SK-N-SH (cell line): ENCODE measurements around the gene WDR53. TPM values are rescaled to one million over a fixed set of nuclear protein-coding genes. Genes with fewer than 3 reads are reported as not detected.

ENCODE experiments used
- CTCF ChIA-PET: fragments of 300-600, 350-600 bp; formaldehyde crosslinking; extraction: SDS; loops from one replicate; lab custom pipeline; 2021; lab: Yijun Ruan, JAX
- POLR2A ChIA-PET: fragments of 350-600 bp; sonication (Branson Sonifier 250); formaldehyde crosslinking; extraction: SDS; loops from one replicate; lab custom pipeline; 2020; ENCODE audit warnings: antibody characterized with exemption, inconsistent platforms; lab: Yijun Ruan, JAX
- DNase-seq: peaks from one replicate; pipeline ENCODE4 v3.0.0; 2012
- H2AFZ ChIP-seq: fragments of 200-600 bp; sonication (generic); 2 replicates; pipeline ENCODE4 v1.8.1; 2016; ENCODE audit warnings: antibody characterized with exemption, mild to moderate bottlenecking, low read depth
- H3F3A ChIP-seq: fragments of 200-600 bp; sonication (generic); replicated peaks from 2 replicates; pipeline ENCODE3; 2016; ENCODE audit warnings: antibody characterized with exemption, mild to moderate bottlenecking; ENCODE audit not compliant: insufficient read depth
- H3K27ac ChIP-seq, 2 experiments: fragments of 200-500 bp in 1 of 2; fragments of 200-600 bp in 1 of 2; sonication (Bioruptor generic) in 1 of 2; sonication (generic), shearing (Covaris generic) in 1 of 2; 2 replicates each; pipeline versions ENCODE4 v1.5.1 to v1.6.1; 2014 to 2016; ENCODE audit warnings: low read depth in 2 of 2, inconsistent platforms in 1 of 2, low read length in 1 of 2, mild to moderate bottlenecking in 1 of 2, mixed read lengths in 1 of 2
- H3K27me3 ChIP-seq: fragments of 200-600 bp; sonication (generic), shearing (Covaris generic); 2 replicates; pipeline ENCODE4 v1.6.1; 2016; ENCODE audit warnings: mixed run types; ENCODE audit not compliant: insufficient read depth
- H3K36me3 ChIP-seq, 2 experiments: fragments of 200-500 bp in 1 of 2; fragments of 200-600 bp in 1 of 2; sonication (Bioruptor generic) in 1 of 2; sonication (generic) in 1 of 2; replicated peaks in 1 of 2; 2 replicates each; pipeline versions ENCODE3 to v1.5.1; 2014 to 2016; ENCODE audit warnings: low read length in 1 of 2, mild to moderate bottlenecking in 1 of 2; ENCODE audit not compliant: insufficient read depth in 2 of 2, control insufficient read depth in 1 of 2
- H3K4me1 ChIP-seq, 2 experiments: fragments of 200-500 bp in 1 of 2; fragments of 200-600 bp in 1 of 2; sonication (Bioruptor generic) in 1 of 2; sonication (generic), shearing (Covaris generic) in 1 of 2; 2 replicates each; pipeline versions ENCODE4 v1.5.1 to v1.6.1; 2014 to 2016; ENCODE audit warnings: low read depth in 1 of 2, low read length in 1 of 2, mixed run types in 1 of 2; ENCODE audit not compliant: insufficient read depth in 2 of 2, control insufficient read depth in 1 of 2
- H3K4me2 ChIP-seq: fragments of 200-600 bp; sonication (generic), shearing (Covaris generic); 2 replicates; pipeline ENCODE4 v1.6.1; 2017; ENCODE audit warnings: mixed run types
- H3K4me3 ChIP-seq, 2 experiments: fragments of 200-500 bp in 1 of 2; fragments of 200-600 bp in 1 of 2; sonication (Bioruptor generic) in 1 of 2; sonication (generic), shearing (Covaris generic) in 1 of 2; 2 replicates each; pipeline versions ENCODE4 v1.5.1 to v1.8.1; 2014 to 2016; ENCODE audit warnings: low read depth in 2 of 2, inconsistent platforms in 1 of 2, low read length in 1 of 2, mild to moderate bottlenecking in 1 of 2, mixed read lengths in 1 of 2, moderate library complexity in 1 of 2
- H3K79me2 ChIP-seq: fragments of 200-600 bp; sonication (generic); 2 replicates; pipeline ENCODE4 v1.8.1; 2017; ENCODE audit warnings: mild to moderate bottlenecking; ENCODE audit not compliant: insufficient read depth
- H3K9ac ChIP-seq: fragments of 200-600 bp; sonication (generic); 2 replicates; pipeline ENCODE4 v1.6.1; 2017; ENCODE audit warnings: mixed run types
- H3K9me2 ChIP-seq: fragments of 200-600 bp; sonication (generic); 2 replicates; pipeline ENCODE4 v1.6.1; 2017; ENCODE audit warnings: mixed run types
- H3K9me3 ChIP-seq: fragments of 200-600 bp; sonication (generic); 2 replicates; pipeline ENCODE4 v1.6.1; 2017; ENCODE audit warnings: mixed run types, mild to moderate bottlenecking, moderate library complexity
- H4K20me1 ChIP-seq: fragments of 200-600 bp; sonication (generic); 2 replicates; pipeline ENCODE4 v1.6.1; 2017; ENCODE audit warnings: mild to moderate bottlenecking, mixed run types; ENCODE audit not compliant: insufficient read depth
- CHD2 ChIP-seq: fragments of 150-350 bp; IDR thresholded peaks from 2 replicates; pipeline ENCODE4 v1.6.1; 2018; ENCODE audit warnings: low read length; ENCODE audit not compliant: partially characterized antibody
- CTCF ChIP-seq: fragments of 200-600 bp; sonication (generic); IDR thresholded peaks from 2 replicates; pipeline ENCODE4 v1.6.1; 2017; ENCODE audit warnings: antibody characterized with exemption, mild to moderate bottlenecking, moderate library complexity
- ELF1 ChIP-seq: IDR thresholded peaks from 2 replicates; pipeline ENCODE4 v1.4.0; 2012
- EZH2phosphoT487 ChIP-seq: fragments of 200-600 bp; sonication (generic); IDR thresholded peaks from 2 replicates; pipeline ENCODE4 v1.6.1; 2017; ENCODE audit warnings: low read depth, mixed run types, mild to moderate bottlenecking, antibody characterized with exemption, moderate library complexity, borderline replicate concordance
- FOXJ3 ChIP-seq: sonication (generic); formaldehyde crosslinking; IDR thresholded peaks from 2 replicates; pipeline ENCODE4 v1.5.1; 2020; ENCODE audit warnings: mild to moderate bottlenecking, missing genetic modification reagents
- FOXM1 ChIP-seq: IDR thresholded peaks from 2 replicates; pipeline ENCODE4 v1.4.0; 2012; ENCODE audit warnings: low read depth, mild to moderate bottlenecking
- GABPA ChIP-seq: IDR thresholded peaks from 2 replicates; pipeline ENCODE4 v1.4.0; 2012; ENCODE audit warnings: low read depth, mild to moderate bottlenecking
- GATA2 ChIP-seq: sonication (generic); formaldehyde crosslinking; IDR thresholded peaks from 2 replicates; pipeline ENCODE4 v1.5.0; 2020; ENCODE audit warnings: mild to moderate bottlenecking, missing genetic modification reagents
- IRF3 ChIP-seq: fragments of 150-350 bp; IDR thresholded peaks from 2 replicates; pipeline ENCODE4 v1.6.1; 2016; ENCODE audit warnings: mild to moderate bottlenecking, low read depth, low read length
- MXI1 ChIP-seq: IDR thresholded peaks from 2 replicates; pipeline ENCODE4 v1.6.1; 2012; ENCODE audit warnings: mild to moderate bottlenecking, low read depth, low read length, improper control_type of control experiment
- NFIC ChIP-seq: IDR thresholded peaks from 2 replicates; pipeline ENCODE4 v1.4.0; 2012; ENCODE audit warnings: borderline replicate concordance
- NRF1 ChIP-seq: IDR thresholded peaks from 2 replicates; pipeline ENCODE4 v1.6.1; 2012; ENCODE audit warnings: low read depth, mild to moderate bottlenecking, low read length
- PBX3 ChIP-seq: IDR thresholded peaks from 2 replicates; pipeline ENCODE4; 2012
- POLR2AphosphoS5 ChIP-seq: IDR thresholded peaks from 2 replicates; pipeline ENCODE4 v1.6.1; 2012; ENCODE audit warnings: low read depth, low read length
- RAD21 ChIP-seq: IDR thresholded peaks from 2 replicates; pipeline ENCODE4 v1.6.1; 2012; ENCODE audit warnings: mild to moderate bottlenecking, low read length
- RCOR1 ChIP-seq: fragments of 150-350 bp; IDR thresholded peaks from 2 replicates; pipeline ENCODE4 v1.6.1; 2017; ENCODE audit warnings: antibody characterized with exemption, low read length
- SIN3A ChIP-seq: IDR thresholded peaks from 2 replicates; pipeline ENCODE4 v1.6.1; 2012; ENCODE audit warnings: low read depth, mild to moderate bottlenecking, low read length, moderate library complexity, borderline replicate concordance
- TAF1 ChIP-seq: IDR thresholded peaks from 2 replicates; pipeline ENCODE4 v1.6.1; 2012; ENCODE audit warnings: low read depth, mild to moderate bottlenecking, low read length, moderate library complexity, borderline replicate concordance
- YY1 ChIP-seq: IDR thresholded peaks from 2 replicates; pipeline ENCODE4 v1.4.0; 2012; ENCODE audit warnings: low read depth, mild to moderate bottlenecking
- WGBS: methylation state at CpG from one replicate; pipeline ENCODE4 v1.1.6; 2017; ENCODE audit warnings: low lambda C conversion rate; 5-methylcytosine and 5-hydroxymethylcytosine counted together
- polyA plus RNA-seq, 3 experiments: library from polyadenylated mRNA; depleted of rRNA; stranded (reverse); fragments of >200 nt; gene quantifications; 2 replicates each; pipeline ENCODE4 v1.2.3, GENCODE V29; 2012
- TF ChIP-seq, protein P1 (sequence below): IDR thresholded peaks from 2 replicates; pipeline ENCODE4 v1.6.1; 2012; ENCODE audit warnings: mild to moderate bottlenecking, low read depth, low read length, moderate library complexity
- TF ChIP-seq, protein P2 (sequence below): IDR thresholded peaks from 2 replicates; pipeline ENCODE4 v1.4.0; 2012; ENCODE audit warnings: low read depth

Gene WDR53
- 7.0 and 9.3 TPM in 2 replicates for polyA plus RNA-seq (2012; rRNA removed)
- polyA plus RNA-seq (2012; cell fraction: cytosol; rRNA removed) = 9.7 and 12.1 TPM in 2 replicates
- polyA plus RNA-seq (2012; cell fraction: nucleus; rRNA removed) = 6.3 and 7.2 TPM in 2 replicates

GRCh38 chr3:196568246-196569002 lies at the start of gene WDR53, which contains the start of gene FBXO45:
Gene WDR53 (minus strand): TSS chr3:196568554. CDS start chr3:196561475, 7,079 bp downstream.
Gene FBXO45 (plus strand): TSS chr3:196568660. CDS start chr3:196568985, 325 bp downstream.
- no peaks in the 10 kb centered on the region for H3K9me2 ChIP-seq
- peak within 1 kb of the TSS; percentile 98 for H3K4me2 ChIP-seq
- 3% methylated on average over 21 of the region's 87 CpGs for WGBS
- H3K27ac ChIP-seq = peak within 1 kb of the TSS; percentile 66 to 69; a peak in 3 of 4 replicates
- H3K9me3 ChIP-seq = no peaks in the 10 kb centered on the region
- ChIA-PET POLR2A (interaction anchor here (0.7 to 1.4 kb wide), 3 partner anchors 16 to 281 kb away, joined by 3 to 4 read pairs (median 3); partner anchors contain the start of genes CEP19, PCYT1A and PIGX), CTCF (interaction anchor here (1.1 to 1.5 kb wide), 2 partner anchors 15 to 39 kb away, joined by 3 to 4 read pairs; no protein-coding TSS in a partner anchor)
- H3K4me1 ChIP-seq = peaks cover 6 to 11% of the 10 kb centered on the region in 2 experiments; a peak in 3 of 4 replicates
- H3K36me3 ChIP-seq = no peaks in the 10 kb centered on the region
- H2AFZ ChIP-seq = peak within 1 kb of the TSS; percentile 99
- H3F3A ChIP-seq = peaks cover 15% of the 10 kb centered on the region
- no peaks in the 10 kb centered on the region for H4K20me1 ChIP-seq
- no peaks in the 10 kb centered on the region for H3K27me3 ChIP-seq
- TF ChIP-seq FOXJ3 (CRISPR knock-in tag) = no peak
- TF ChIP-seq TAF1 = peak; percentile 81
- TF ChIP-seq CTCF = no peak
- 0 out of 2 replicates have a peak, but pooled peaks have one; percentile 16 for TF ChIP-seq IRF3
- TF ChIP-seq POLR2AphosphoS5 = peak; percentile 85
- TF ChIP-seq PBX3 = peak; percentile 24; the same call in 1 of the 2 replicates
- TF ChIP-seq GATA2 (CRISPR knock-in tag) = no peak
- TF ChIP-seq NFIC = no peak
- no peak for TF ChIP-seq RCOR1
- TF ChIP-seq FOXM1 = no peak
- TF ChIP-seq, protein P1, sequence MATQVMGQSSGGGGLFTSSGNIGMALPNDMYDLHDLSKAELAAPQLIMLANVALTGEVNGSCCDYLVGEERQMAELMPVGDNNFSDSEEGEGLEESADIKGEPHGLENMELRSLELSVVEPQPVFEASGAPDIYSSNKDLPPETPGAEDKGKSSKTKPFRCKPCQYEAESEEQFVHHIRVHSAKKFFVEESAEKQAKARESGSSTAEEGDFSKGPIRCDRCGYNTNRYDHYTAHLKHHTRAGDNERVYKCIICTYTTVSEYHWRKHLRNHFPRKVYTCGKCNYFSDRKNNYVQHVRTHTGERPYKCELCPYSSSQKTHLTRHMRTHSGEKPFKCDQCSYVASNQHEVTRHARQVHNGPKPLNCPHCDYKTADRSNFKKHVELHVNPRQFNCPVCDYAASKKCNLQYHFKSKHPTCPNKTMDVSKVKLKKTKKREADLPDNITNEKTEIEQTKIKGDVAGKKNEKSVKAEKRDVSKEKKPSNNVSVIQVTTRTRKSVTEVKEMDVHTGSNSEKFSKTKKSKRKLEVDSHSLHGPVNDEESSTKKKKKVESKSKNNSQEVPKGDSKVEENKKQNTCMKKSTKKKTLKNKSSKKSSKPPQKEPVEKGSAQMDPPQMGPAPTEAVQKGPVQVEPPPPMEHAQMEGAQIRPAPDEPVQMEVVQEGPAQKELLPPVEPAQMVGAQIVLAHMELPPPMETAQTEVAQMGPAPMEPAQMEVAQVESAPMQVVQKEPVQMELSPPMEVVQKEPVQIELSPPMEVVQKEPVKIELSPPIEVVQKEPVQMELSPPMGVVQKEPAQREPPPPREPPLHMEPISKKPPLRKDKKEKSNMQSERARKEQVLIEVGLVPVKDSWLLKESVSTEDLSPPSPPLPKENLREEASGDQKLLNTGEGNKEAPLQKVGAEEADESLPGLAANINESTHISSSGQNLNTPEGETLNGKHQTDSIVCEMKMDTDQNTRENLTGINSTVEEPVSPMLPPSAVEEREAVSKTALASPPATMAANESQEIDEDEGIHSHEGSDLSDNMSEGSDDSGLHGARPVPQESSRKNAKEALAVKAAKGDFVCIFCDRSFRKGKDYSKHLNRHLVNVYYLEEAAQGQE = peak; percentile 49; the same call in 1 of the 2 replicates
- peak; percentile 93 for TF ChIP-seq MXI1
- peak; percentile 95 for TF ChIP-seq YY1
- TF ChIP-seq ELF1 = peak; percentile 79
- TF ChIP-seq RAD21 = no peak
- TF ChIP-seq EZH2phosphoT487 = no peak
- TF ChIP-seq GABPA = peak; percentile 92
- TF ChIP-seq SIN3A = peak; percentile 28; the same call in 1 of the 2 replicates
- TF ChIP-seq, protein P2, sequence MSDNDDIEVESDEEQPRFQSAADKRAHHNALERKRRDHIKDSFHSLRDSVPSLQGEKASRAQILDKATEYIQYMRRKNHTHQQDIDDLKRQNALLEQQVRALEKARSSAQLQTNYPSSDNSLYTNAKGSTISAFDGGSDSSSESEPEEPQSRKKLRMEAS = peak; percentile 91
- 0 out of 2 replicates have a peak, but pooled peaks have one; percentile 18 for TF ChIP-seq NRF1
- TF ChIP-seq CHD2 = peak; percentile 79
- TF ChIP-seq, all 33 proteins: peak for 13
- peak within 1 kb of the TSS; percentile 93 for H3K9ac ChIP-seq
- H3K79me2 ChIP-seq = peaks cover 68% of the 10 kb centered on the region
- peak within 1 kb of the TSS; percentile 89 to 100 for H3K4me3 ChIP-seq
- DNase-seq = peak; percentile 97
